ENCODE results near the gene POLE3.
"Not testable (repeated sequence)": the region's sequence is repeated elsewhere in the genome, so short reads cannot be mapped to it uniquely, and the experiment has no call there.

POLE3 gene

GRCh38 chr9:113401027-113401792 lies 9.3 kb downstream of the POLE3 start, which contains the start of gene ALAD:
Gene ALAD (minus strand): TSS chr9:113401284. CDS start chr9:113393559, 7,725 bp downstream.
- peak; percentile 99 for DNase-seq

DNA sequence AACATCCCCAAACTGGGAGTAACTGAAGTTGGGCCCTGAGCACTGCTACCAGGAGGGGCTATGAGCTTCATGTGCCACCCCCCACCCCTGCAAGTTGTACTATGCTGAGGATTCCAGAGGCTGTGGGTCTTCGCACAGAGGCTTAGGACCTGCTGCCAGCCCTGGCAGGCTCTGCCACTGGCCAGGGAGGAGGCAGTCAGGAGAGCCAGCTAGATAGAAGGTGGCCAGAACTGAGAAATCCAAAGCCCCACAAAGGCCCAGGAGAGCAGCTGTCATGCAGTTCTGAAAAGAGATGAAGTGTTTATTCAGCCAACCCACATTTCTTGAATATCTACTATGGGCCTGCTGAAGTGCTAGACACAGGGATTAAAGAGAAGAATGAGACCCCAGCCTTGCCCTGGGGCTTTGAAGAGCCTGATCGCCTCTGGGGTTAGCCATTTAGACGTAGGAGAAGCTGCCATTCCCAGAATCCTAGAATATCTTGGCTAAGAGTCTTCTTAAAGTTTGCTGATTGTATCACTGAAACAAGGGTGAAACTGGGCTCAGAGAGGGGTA lies 10.8 kb downstream of the POLE3 start:
- no peak for DNase-seq

DNA sequence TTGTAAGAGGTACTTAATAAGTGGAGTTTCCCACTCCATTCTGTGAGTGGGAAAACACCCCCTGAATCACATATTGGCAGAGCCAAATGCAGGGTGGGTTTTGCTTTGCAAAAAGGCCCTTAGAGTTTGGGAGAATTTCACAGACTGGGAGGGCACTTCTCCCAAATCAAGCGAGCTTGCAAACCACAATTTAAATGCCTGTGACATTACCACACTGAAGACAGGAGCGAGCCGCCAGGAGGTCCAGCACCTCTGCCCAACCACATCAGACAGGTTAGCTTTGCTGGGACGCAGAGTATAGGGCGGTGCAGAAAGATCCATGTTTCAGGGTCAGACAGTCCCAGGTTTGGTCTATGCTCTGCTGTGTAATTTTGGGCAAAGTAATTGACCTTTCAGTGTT lies 11.7 kb downstream of the POLE3 start:
- DNase-seq: no peak

- no peak for DNase-seq
Observed at GRCh38 chr9:113397203-113397631, 13.3 kb downstream of the POLE3 start.

GRCh38 chr9:113395000-113395861 lies 15.2 kb downstream of the POLE3 start:
- no peak for DNase-seq

- no peak for DNase-seq
Observed at GRCh38 chr9:113393281-113393680, 17.2 kb downstream of the POLE3 start.

DNA sequence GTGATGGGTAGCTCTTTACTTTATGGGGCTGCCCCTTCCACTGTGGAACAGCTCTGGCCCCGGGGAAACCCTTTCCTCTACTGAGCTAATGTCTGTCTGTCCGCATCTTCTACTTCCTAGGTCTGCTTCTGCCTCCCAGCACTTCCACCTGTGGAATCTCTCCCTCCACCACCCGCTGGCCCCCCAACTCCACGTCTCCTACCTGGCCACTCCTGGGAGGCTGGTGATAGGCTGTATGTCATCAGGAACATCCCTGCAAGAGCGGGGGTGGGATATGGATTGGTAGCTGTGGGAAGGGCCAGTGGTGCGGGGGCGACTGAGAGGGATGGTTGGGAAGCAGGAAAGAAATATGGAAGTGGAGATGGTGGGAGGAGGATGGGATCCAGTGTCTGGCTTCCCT lies 18.6 kb downstream of the POLE3 start:
- no peak for DNase-seq

DNA sequence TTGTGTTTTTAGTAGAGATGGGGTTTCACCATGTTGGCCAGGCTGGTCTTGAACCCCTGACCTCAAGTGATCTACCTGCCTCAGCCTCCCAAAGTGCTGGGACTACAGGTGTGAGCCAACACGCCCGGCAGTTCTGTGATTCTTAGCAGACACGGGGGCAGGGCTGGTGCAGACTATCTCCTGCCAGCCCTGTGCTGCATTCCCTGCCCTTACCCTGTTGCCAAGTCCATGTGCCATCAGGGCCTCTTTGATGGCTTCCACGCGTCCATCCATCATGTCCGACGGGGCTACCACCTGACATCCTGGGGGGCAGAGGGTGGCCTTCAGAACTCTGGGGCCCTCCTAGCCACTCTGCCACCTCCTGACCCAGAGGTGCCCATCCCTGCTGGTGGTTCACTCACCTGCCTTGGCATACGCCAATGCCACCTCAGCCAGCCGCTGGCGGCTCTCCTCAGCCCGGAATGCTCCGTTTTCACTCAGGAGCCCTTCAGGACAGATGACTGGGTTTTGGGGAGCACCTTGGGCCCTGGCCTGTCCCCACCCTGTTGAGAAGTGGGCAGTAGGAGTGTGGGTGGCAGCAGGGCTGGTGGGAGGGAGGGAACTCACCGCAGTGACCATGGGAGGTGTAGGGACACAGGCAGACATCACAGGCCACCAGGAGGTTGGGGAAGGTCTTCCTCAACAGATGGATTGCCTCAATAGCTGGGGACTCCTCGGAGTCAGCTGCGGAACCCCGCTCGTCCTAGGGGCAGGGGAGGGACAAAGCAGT lies 20.1 kb downstream of the POLE3 start:
- DNase-seq: no peak

DNA sequence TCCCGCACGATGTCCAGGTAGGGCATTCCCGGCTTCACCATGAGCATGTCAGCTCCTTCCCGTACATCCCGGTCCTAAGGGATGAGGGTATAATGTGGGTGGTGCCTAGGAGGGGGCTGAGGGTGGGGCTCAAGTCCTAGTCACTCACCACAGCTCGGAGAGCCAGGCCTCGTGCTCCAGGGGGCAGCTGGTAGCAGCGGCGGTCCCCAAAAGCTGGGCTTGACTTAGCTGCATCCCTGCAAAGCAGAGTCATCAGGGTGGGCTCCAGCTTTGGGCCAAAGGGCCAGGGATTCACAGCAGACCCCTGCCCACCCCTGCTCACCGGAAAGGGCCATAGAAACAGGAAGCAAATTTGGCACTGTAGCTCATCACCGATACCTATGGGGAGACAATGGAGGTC lies 21.0 kb downstream of the POLE3 start:
- no peak for DNase-seq

- no peak for DNase-seq
Observed at GRCh38 chr9:113388833-113389232, 21.6 kb downstream of the POLE3 start.

GRCh38 chr9:113387560-113388230 lies 22.8 kb downstream of the POLE3 start:
- no peak for DNase-seq

GRCh38 chr9:113386571-113387393 lies 23.7 kb downstream of the POLE3 start:
- no peak for DNase-seq

DNA sequence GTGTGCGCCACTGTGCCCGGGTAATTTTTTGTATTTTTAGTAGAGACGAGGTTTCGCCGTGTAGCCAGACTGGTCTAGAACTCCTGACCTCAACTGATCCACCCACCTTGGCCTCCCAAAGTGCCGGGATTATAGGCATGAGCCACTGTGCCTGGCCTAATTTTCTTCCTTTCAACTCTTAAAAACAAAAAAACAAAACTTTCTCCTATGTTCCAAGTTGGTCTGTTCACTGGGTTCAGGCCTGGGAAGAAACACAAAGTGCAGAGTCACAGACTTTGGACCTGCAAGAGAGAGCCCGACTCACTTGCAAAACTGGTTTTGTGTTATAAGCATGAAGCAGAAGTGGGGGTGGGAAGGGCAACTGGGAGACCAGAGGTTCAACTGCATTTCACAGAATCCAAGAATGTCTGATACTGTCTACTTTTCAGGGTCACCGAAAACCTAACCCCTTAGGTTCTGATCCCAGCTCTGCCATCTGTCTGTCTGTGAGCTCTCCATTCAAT lies 28.5 kb downstream of the POLE3 start:
- DNase-seq: no peak

DNA sequence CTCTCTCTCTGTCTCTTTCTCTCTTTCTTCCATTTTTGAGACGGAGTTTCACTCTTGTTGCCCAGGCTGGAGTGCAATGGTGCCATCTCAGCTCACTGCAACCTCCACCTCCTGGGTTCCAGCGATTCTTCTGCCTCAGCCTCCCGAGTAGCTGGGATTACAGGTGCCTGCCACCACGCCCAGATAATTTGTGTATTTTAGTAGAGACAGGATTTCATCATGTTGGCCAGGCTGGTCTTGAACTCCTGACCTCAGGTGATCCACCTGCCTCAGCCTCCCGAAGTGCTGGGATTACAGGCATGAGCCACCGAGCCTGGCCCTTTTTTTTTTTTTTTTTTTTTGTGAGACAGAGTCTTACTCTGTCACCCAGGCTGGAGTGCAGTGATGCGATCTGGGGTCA lies 29.0 kb downstream of the POLE3 start:
- not testable (repeated sequence) for DNase-seq

DNA sequence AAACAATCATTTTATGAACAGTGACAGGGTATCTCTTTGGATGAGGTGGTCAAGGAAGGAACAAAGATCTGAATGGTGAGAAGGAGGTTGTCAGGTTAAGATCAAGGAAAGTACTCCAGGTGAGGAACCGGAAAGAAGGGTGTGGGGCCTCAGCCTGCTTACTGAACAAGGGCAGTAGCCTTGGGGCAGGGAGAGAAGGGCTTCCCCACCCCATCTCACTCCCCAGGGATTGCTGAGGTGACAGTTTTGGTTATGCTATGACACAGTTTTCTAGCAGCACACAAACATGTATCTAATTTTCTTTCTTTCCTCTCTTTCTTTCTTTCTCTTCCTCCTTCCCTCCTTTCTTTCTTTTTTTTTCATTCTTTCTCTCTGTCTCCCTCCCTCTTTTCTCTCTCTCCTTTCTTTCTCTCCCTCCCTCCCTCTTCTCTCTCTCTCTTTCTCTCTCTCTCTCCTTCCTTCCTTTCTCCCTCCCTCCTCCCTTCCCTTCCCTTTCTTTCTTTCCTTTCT lies 29.6 kb downstream of the POLE3 start:
- no peak for DNase-seq

- not testable (repeated sequence) for DNase-seq
Observed at GRCh38 chr9:113379829-113380210, 30.7 kb downstream of the POLE3 start.

GRCh38 chr9:113379094-113379828 lies 31.2 kb downstream of the POLE3 start:
- not testable (repeated sequence) for DNase-seq

GRCh38 chr9:113376634-113377567 lies 33.6 kb downstream of the POLE3 start, which contains the start of gene HDHD3:
Gene HDHD3 (minus strand): TSS chr9:113376986. CDS start chr9:113374354, 2,632 bp downstream.
- DNase-seq: peak; percentile 79
